PC-3 (cell line): Measurements from ENCODE around the gene ZSCAN25.

Source experiments
- EZH2 ChIP-seq: fragments of 300-600 bp; sonication (generic); IDR thresholded peaks from one replicate; pipeline ENCODE4 v1.6.1; 2017; ENCODE audit warnings: antibody characterized with exemption, mild to moderate bottlenecking, low read length; ENCODE audit not compliant: unreplicated experiment
- TF ChIP-seq, protein P1 (sequence below): fragments of 300-600 bp; sonication (generic); conservative IDR thresholded peaks from 2 replicates; pipeline ENCODE4 v1.5.1; 2017; ENCODE audit warnings: antibody characterized with exemption, low read depth, mild to moderate bottlenecking, low read length

DNA sequence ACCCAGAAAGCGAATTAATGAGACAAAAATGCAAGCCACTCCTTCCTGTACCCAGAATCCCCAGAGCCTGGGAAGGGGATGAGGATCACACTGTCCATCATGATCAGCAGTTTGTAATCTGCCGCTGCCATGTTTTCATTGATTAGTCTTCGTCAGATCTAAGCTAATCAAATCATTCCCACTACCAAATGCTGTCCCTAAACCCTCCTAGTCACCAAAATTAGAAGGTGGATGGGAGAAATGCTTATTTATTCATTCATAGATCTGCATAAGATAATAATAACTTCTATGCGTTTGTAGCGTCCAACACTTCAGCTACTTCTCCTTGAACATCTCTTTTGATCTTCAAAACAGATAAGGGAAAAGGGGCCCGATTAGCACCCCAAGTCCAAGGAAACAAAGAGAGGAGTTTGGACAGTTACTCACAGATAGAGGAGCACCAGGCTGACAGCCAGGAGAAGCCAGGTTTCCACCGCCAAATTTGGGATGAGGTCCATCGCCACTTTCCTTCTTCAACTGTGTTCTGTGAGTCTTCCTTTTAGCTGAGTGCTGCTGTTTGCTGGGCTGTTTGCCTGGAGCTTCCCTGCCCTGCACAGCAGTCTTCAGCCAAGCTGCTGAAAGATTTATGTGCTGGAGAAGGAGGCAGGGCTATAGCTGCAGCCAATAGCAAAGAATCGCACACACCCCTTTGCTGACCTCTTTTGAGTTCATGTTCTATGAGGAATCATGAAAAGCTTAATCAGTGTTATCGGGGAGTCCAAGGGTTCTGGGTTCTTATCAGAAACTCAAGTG, 62.9 kb downstream of the ZSCAN25 start, which contains the start of gene CYP3A5:
- TF ChIP-seq, protein P1, sequence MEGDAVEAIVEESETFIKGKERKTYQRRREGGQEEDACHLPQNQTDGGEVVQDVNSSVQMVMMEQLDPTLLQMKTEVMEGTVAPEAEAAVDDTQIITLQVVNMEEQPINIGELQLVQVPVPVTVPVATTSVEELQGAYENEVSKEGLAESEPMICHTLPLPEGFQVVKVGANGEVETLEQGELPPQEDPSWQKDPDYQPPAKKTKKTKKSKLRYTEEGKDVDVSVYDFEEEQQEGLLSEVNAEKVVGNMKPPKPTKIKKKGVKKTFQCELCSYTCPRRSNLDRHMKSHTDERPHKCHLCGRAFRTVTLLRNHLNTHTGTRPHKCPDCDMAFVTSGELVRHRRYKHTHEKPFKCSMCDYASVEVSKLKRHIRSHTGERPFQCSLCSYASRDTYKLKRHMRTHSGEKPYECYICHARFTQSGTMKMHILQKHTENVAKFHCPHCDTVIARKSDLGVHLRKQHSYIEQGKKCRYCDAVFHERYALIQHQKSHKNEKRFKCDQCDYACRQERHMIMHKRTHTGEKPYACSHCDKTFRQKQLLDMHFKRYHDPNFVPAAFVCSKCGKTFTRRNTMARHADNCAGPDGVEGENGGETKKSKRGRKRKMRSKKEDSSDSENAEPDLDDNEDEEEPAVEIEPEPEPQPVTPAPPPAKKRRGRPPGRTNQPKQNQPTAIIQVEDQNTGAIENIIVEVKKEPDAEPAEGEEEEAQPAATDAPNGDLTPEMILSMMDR = no peak
- TF ChIP-seq EZH2 = no peak
